A549 (cell line): ENCODE results near the gene CNST. TPM values are rescaled to one million over a fixed set of nuclear protein-coding genes. Genes with fewer than 3 reads are reported as not detected.

Experiments
- ATAC-seq, 2 experiments: fragments of 200-7000 bp in 1 of 2; fragments of >200 bp in 1 of 2; cut with Nextera tagmentation in 1 of 2; cut with Tn5 transposase in 1 of 2; 3 replicates each; pipeline versions ENCODE4 v1.8.0 to v1.9.1; 2018 to 2020; ENCODE audit warnings: mild to moderate bottlenecking in 1 of 2, moderate library complexity in 1 of 2
- CTCF ChIA-PET: fragments of 300-600 bp; sonication (Branson Sonifier 250); formaldehyde crosslinking; extraction: SDS; loops from one replicate; lab custom pipeline; 2021; ENCODE audit warnings: antibody characterized with exemption, inconsistent platforms; lab: Yijun Ruan, JAX
- POLR2A ChIA-PET: fragments of 350-600 bp; formaldehyde crosslinking; extraction: SDS; loops from one replicate; lab custom pipeline; 2021; ENCODE audit warnings: antibody characterized with exemption, inconsistent platforms; lab: Yijun Ruan, JAX
- DNase-seq, 2 experiments: peaks; one replicate each; pipeline versions ENCODE4 v3.0.0 to v3.0.0-alpha.2; 2011 to 2016; ENCODE audit warnings: low read depth in 1 of 2, low spot score in 1 of 2
- FAIRE-seq: peaks from 2 replicates; lab custom pipeline; 2011; peaks lifted over from hg19 to GRCh38; lab: Jason Lieb, UNC
- H3K27ac ChIP-seq, 2 experiments: fragments of >200 bp; sonication (Bioruptor Twin); formaldehyde crosslinking; 3 replicates each; pipeline ENCODE4 v1.5.1; 2016 to 2017
- H3K4me1 ChIP-seq: fragments of >200 bp; sonication (Bioruptor Twin); formaldehyde crosslinking; 3 replicates; pipeline ENCODE4 v1.6.1; 2016
- H3K4me2 ChIP-seq: fragments of >200 bp; sonication (Bioruptor Twin); formaldehyde crosslinking; 3 replicates; pipeline ENCODE4 v1.6.1; 2016
- H3K4me3 ChIP-seq: fragments of >200 bp; sonication (Bioruptor Twin); formaldehyde crosslinking; 3 replicates; pipeline ENCODE4 v1.5.1; 2016
- H3K9me3 ChIP-seq: fragments of >200 bp; sonication (Bioruptor Twin); formaldehyde crosslinking; 3 replicates; pipeline ENCODE4 v1.6.1; 2016
- CBX2 ChIP-seq: fragments of 200-600 bp; sonication (generic); IDR thresholded peaks from 2 replicates; pipeline ENCODE4 v1.6.1; 2016; ENCODE audit warnings: low read depth, mild to moderate bottlenecking, borderline replicate concordance
- CBX8 ChIP-seq: fragments of 200-600 bp; sonication (generic); IDR thresholded peaks from 2 replicates; pipeline ENCODE4 v1.6.1; 2016
- CEBPB ChIP-seq, 2 experiments: fragments of >200 bp in 1 of 2; sonication (Bioruptor Twin) in 1 of 2; formaldehyde crosslinking in 1 of 2; IDR thresholded peaks; 2 replicates each; pipeline ENCODE4 v1.6.1; 2012 to 2016
- CHD2 ChIP-seq: fragments of 150-350 bp; IDR thresholded peaks from 2 replicates; pipeline ENCODE4 v1.6.1; 2014; ENCODE audit warnings: low read length; ENCODE audit not compliant: partially characterized antibody
- E2F6 ChIP-seq: IDR thresholded peaks from 2 replicates; pipeline ENCODE4 v1.6.1; 2012; ENCODE audit warnings: low read depth, borderline replicate concordance
- EHMT2 ChIP-seq: fragments of 200-600 bp; sonication (generic); IDR thresholded peaks from 2 replicates; pipeline ENCODE4 v1.6.1; 2016; ENCODE audit warnings: antibody characterized with exemption, low read depth, mild to moderate bottlenecking, moderate library complexity
- EP300 ChIP-seq, 2 experiments: fragments of >200 bp; sonication (Bioruptor Twin); formaldehyde crosslinking; IDR thresholded peaks; 2 replicates in 1 of 2; 3 replicates in 1 of 2; pipeline ENCODE4 v1.6.1; 2016 to 2017
- ESRRA ChIP-seq: fragments of 150-350 bp; IDR thresholded peaks from 2 replicates; pipeline ENCODE4 v1.6.1; 2014; ENCODE audit warnings: mild to moderate bottlenecking, low read length, borderline replicate concordance
- FOSB ChIP-seq: fragments of 250-450 bp; sonication (Bioruptor Pico); IDR thresholded peaks from 2 replicates; pipeline ENCODE4 v1.5.0; 2020; ENCODE audit warnings: mild to moderate bottlenecking, moderate library complexity
- FOSL2 ChIP-seq, 2 experiments: fragments of 450-650 bp in 1 of 2; fragments of >200 bp in 1 of 2; sonication (Bioruptor Twin) in 1 of 2; formaldehyde crosslinking; IDR thresholded peaks; 2 replicates each; pipeline versions ENCODE4 v1.5.0 to v1.6.1; 2016 to 2020; ENCODE audit warnings: mild to moderate bottlenecking in 1 of 2, moderate library complexity in 1 of 2
- HOXA7 ChIP-seq: fragments of 250-450 bp; sonication (Bioruptor Pico); IDR thresholded peaks from 2 replicates; pipeline ENCODE4 v1.5.0; 2020; ENCODE audit warnings: mild to moderate bottlenecking, moderate library complexity
- HOXB13 ChIP-seq: fragments of 250-450 bp; sonication (Bioruptor Pico); IDR thresholded peaks from 2 replicates; pipeline ENCODE4 v1.5.0; 2020; ENCODE audit warnings: low read depth, mild to moderate bottlenecking, moderate library complexity
- HOXB5 ChIP-seq: fragments of 250-450 bp; sonication (Bioruptor Pico); IDR thresholded peaks from 2 replicates; pipeline ENCODE4 v1.5.0; 2020; ENCODE audit warnings: mild to moderate bottlenecking, moderate library complexity
- KDM1A ChIP-seq: fragments of 200-600 bp; sonication (generic); IDR thresholded peaks from 2 replicates; pipeline ENCODE4 v1.6.1; 2016; ENCODE audit warnings: low read depth, mild to moderate bottlenecking
- KDM5A ChIP-seq: fragments of 200-600 bp; sonication (generic); IDR thresholded peaks from 2 replicates; pipeline ENCODE4 v1.6.1; 2016; ENCODE audit warnings: antibody characterized with exemption, mild to moderate bottlenecking
- NFE2L2 ChIP-seq: fragments of 150-350 bp; conservative IDR thresholded peaks from 2 replicates; pipeline ENCODE4 v1.6.1; 2014; ENCODE audit warnings: low read length
- NR3C1 ChIP-seq: fragments of >200 bp; sonication (Bioruptor Twin); formaldehyde crosslinking; IDR thresholded peaks from 3 replicates; pipeline ENCODE4 v1.6.1; 2017
- PHF8 ChIP-seq: fragments of 200-600 bp; sonication (generic); IDR thresholded peaks from 2 replicates; pipeline ENCODE4 v1.6.1; 2016; ENCODE audit warnings: low read depth, mild to moderate bottlenecking, antibody characterized with exemption, moderate library complexity, borderline replicate concordance
- POLR2A ChIP-seq: IDR thresholded peaks from 2 replicates; pipeline ENCODE4 v1.6.1; 2012; ENCODE audit warnings: mild to moderate bottlenecking, low read length
- RFX5 ChIP-seq: fragments of 450-650 bp; IDR thresholded peaks from 2 replicates; pipeline ENCODE4 v1.7.1; 2014; ENCODE audit warnings: antibody characterized with exemption, mild to moderate bottlenecking, moderate library complexity
- RNF2 ChIP-seq: fragments of 200-600 bp; sonication (generic); IDR thresholded peaks from 2 replicates; pipeline ENCODE4 v1.6.1; 2016; ENCODE audit warnings: low read depth, mild to moderate bottlenecking, antibody characterized with exemption, moderate library complexity, borderline replicate concordance
- SREBF2 ChIP-seq: fragments of 450-650 bp; IDR thresholded peaks from 2 replicates; pipeline ENCODE4 v1.6.1; 2014; ENCODE audit warnings: mild to moderate bottlenecking, moderate library complexity
- TP53 ChIP-seq: fragments of 250-450 bp; sonication (Bioruptor Pico); IDR thresholded peaks from 2 replicates; pipeline ENCODE4 v1.5.0; 2021; ENCODE audit warnings: mild to moderate bottlenecking, moderate library complexity
- USF2 ChIP-seq: fragments of 450-650 bp; IDR thresholded peaks from 2 replicates; pipeline ENCODE4 v1.6.1; 2014; ENCODE audit warnings: antibody characterized with exemption
- WGBS: methylation state at CpG from one replicate; pipeline ENCODE4 v1.1.6; 2017; ENCODE audit errors: missing lambda C conversion rate; 5-methylcytosine and 5-hydroxymethylcytosine counted together
- polyA plus RNA-seq, 4 experiments: library from polyadenylated mRNA; depleted of rRNA in 3 of 4; stranded (reverse); fragments of >200 nt; fragmentation: RNase III in 1 of 4; extraction: RNeasy Plus Mini Kit Qiagen cat#74134 plus additional on column Dnase treatment in 1 of 4; gene quantifications; 2 replicates in 3 of 4; 3 replicates in 1 of 4; pipeline ENCODE4 v1.2.3, GENCODE V29; 2011 to 2017
- TF ChIP-seq, protein P1 (sequence below): fragments of 200-600 bp; sonication (generic); IDR thresholded peaks from 2 replicates; pipeline ENCODE4 v1.6.1; 2016; ENCODE audit warnings: antibody characterized with exemption, mild to moderate bottlenecking, moderate library complexity
- TF ChIP-seq, protein P2 (sequence below): fragments of 150-350 bp; IDR thresholded peaks from 2 replicates; pipeline ENCODE4 v1.6.1; 2014; ENCODE audit warnings: low read depth, mild to moderate bottlenecking, low read length

CNST gene
- polyA plus RNA-seq, 2 of the 4 experiments (the other 2 are of a cell fraction) = 7.9 to 23.0 TPM

- CTCF ChIA-PET = no interaction called here
- 86% methylated on average over 5 of the region's 5 CpGs for WGBS
- Histone ChIP-seq H3K4me3 (no peak overlapping the region), H3K4me2 (no peak overlapping the region), H3K9me3 (no peaks in the 10 kb centered on the region), H3K27ac (no peak overlapping the region), H3K4me1 (0 out of 3 replicates have a peak, but pooled peaks cover 8% of the 10 kb centered on the region)
- FAIRE-seq (no peak), DNase-seq (peak in 1 of 2 experiments; percentile 73), ATAC-seq (peak; percentile 50 to 75; a peak in 4 of 6 replicates)
- POLR2A ChIA-PET = no interaction called here
- no peak for TF ChIP-seq FOSL2 (IDR thresholded peaks at IDR 0.05)
- no peak for TF ChIP-seq FOSL2 (CRISPR knock-in tag; IDR thresholded peaks at IDR 0.05)
- no peak for TF ChIP-seq EP300 (IDR thresholded peaks at IDR 0.05)
Measured at GRCh38 chr1:246597340-246597739, 31.1 kb downstream of the CNST start.

DNA sequence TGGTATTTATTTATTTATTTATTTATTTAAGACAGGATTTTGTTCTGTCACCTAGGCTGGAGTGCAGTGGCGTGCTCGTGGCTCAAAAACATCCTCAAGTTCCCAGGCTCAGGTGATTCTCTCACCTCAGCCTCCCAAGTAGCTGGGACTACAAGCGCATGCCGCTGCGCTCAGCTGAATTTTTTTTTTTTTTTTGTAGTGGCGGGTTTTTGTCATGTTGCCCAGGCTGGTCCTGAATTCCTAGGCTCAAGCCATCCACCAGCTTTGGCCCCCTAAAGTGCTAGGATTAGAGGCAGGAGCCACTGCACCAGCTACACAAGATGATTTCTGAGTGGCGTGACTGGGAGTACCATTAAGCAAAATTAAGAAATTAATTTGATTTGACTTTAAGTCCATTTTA lies 31.7 kb downstream of the CNST start:
- 95% methylated on average over 7 of the region's 7 CpGs for WGBS
- no peak for DNase-seq
- no peak for TF ChIP-seq TP53 (CRISPR knock-in tag)
- no peak for TF ChIP-seq KDM5A
- TF ChIP-seq, protein P1, sequence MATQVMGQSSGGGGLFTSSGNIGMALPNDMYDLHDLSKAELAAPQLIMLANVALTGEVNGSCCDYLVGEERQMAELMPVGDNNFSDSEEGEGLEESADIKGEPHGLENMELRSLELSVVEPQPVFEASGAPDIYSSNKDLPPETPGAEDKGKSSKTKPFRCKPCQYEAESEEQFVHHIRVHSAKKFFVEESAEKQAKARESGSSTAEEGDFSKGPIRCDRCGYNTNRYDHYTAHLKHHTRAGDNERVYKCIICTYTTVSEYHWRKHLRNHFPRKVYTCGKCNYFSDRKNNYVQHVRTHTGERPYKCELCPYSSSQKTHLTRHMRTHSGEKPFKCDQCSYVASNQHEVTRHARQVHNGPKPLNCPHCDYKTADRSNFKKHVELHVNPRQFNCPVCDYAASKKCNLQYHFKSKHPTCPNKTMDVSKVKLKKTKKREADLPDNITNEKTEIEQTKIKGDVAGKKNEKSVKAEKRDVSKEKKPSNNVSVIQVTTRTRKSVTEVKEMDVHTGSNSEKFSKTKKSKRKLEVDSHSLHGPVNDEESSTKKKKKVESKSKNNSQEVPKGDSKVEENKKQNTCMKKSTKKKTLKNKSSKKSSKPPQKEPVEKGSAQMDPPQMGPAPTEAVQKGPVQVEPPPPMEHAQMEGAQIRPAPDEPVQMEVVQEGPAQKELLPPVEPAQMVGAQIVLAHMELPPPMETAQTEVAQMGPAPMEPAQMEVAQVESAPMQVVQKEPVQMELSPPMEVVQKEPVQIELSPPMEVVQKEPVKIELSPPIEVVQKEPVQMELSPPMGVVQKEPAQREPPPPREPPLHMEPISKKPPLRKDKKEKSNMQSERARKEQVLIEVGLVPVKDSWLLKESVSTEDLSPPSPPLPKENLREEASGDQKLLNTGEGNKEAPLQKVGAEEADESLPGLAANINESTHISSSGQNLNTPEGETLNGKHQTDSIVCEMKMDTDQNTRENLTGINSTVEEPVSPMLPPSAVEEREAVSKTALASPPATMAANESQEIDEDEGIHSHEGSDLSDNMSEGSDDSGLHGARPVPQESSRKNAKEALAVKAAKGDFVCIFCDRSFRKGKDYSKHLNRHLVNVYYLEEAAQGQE = no peak
- no peak for TF ChIP-seq RNF2
- TF ChIP-seq CEBPB (IDR thresholded peaks at IDR 0.05) = no peak
- TF ChIP-seq, protein P2, sequence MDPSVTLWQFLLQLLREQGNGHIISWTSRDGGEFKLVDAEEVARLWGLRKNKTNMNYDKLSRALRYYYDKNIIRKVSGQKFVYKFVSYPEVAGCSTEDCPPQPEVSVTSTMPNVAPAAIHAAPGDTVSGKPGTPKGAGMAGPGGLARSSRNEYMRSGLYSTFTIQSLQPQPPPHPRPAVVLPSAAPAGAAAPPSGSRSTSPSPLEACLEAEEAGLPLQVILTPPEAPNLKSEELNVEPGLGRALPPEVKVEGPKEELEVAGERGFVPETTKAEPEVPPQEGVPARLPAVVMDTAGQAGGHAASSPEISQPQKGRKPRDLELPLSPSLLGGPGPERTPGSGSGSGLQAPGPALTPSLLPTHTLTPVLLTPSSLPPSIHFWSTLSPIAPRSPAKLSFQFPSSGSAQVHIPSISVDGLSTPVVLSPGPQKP = no peak
- no peak for TF ChIP-seq PHF8
- TF ChIP-seq CBX8 = no peak
- no peak for ATAC-seq
- Histone ChIP-seq H3K9me3 (no peaks in the 10 kb centered on the region), H3K4me1 (0 out of 3 replicates have a peak, but pooled peaks cover 8% of the 10 kb centered on the region), H3K4me2 (no peak overlapping the region), H3K4me3 (no peak overlapping the region), H3K27ac (no peak overlapping the region)
- CTCF ChIA-PET = no interaction called here
- no peak for FAIRE-seq
- POLR2A ChIA-PET = no interaction called here

DNA sequence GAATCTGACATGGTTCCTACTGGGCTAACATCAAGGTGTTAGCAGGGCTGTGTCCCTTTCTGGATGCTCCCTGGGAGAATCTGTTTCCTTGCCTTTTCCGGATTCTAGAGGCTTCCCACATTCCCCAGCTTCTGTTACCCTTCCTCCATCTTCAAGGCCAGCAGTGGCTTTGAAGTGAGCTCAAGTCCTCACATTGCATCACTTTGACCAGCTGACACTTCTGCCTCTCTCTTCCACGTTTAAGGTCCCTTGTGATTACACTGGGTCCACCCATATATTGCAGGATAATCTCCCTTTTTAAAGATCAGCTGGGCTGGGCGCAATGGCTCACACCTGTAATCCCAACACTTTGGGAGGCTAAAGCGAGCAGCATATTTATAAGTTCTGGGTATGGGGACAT lies 33.1 kb downstream of the CNST start:
- no peak for ATAC-seq
- Histone ChIP-seq H3K4me3 (no peak overlapping the region), H3K4me1 (0 out of 3 replicates have a peak, but pooled peaks cover 8% of the 10 kb centered on the region), H3K4me2 (no peak overlapping the region), H3K27ac (no peak overlapping the region), H3K9me3 (peaks cover 5% of the 10 kb centered on the region; the same call in 1 of the 3 replicates)
- CTCF ChIA-PET = no interaction called here
- 86% methylated on average over 4 of the region's 4 CpGs for WGBS
- FAIRE-seq = no peak
- no peak for DNase-seq
- POLR2A ChIA-PET = interaction anchor here (0.7 kb wide), 1 partner anchor 281 kb away, joined by 4 read pairs; no protein-coding TSS in a partner anchor
- TF ChIP-seq EP300 (IDR thresholded peaks at IDR 0.05) = no peak
- no peak for TF ChIP-seq CHD2
- no peak for TF ChIP-seq KDM1A
- TF ChIP-seq HOXB13 (CRISPR knock-in tag) = no peak
- no peak for TF ChIP-seq RFX5
- TF ChIP-seq HOXB5 (CRISPR knock-in tag) = no peak
- no peak for TF ChIP-seq FOSB (CRISPR knock-in tag)
- no peak for TF ChIP-seq ESRRA
- TF ChIP-seq USF2 = no peak
- TF ChIP-seq NFE2L2 = no peak
- TF ChIP-seq EHMT2 = no peak
- no peak for TF ChIP-seq NR3C1
- no peak for TF ChIP-seq E2F6
- no peak for TF ChIP-seq POLR2A
- TF ChIP-seq HOXA7 (CRISPR knock-in tag) = no peak
- TF ChIP-seq CBX2 = no peak
- TF ChIP-seq SREBF2 = no peak
- TF ChIP-seq, all 56 proteins: peak for 0
